ENCODE data around the gene RPL7A.
A peak's percentile ranks its signal among the peaks of the same experiment; 100 is the strongest.

Gene RPL7A

GRCh38 chr9:133393399-133393798 is 45.4 kb downstream of the RPL7A start:
- no peak for TF ChIP-seq CTCF (IDR thresholded peaks at IDR 0.05; ENCODE audit: low read depth, low read length)

DNA sequence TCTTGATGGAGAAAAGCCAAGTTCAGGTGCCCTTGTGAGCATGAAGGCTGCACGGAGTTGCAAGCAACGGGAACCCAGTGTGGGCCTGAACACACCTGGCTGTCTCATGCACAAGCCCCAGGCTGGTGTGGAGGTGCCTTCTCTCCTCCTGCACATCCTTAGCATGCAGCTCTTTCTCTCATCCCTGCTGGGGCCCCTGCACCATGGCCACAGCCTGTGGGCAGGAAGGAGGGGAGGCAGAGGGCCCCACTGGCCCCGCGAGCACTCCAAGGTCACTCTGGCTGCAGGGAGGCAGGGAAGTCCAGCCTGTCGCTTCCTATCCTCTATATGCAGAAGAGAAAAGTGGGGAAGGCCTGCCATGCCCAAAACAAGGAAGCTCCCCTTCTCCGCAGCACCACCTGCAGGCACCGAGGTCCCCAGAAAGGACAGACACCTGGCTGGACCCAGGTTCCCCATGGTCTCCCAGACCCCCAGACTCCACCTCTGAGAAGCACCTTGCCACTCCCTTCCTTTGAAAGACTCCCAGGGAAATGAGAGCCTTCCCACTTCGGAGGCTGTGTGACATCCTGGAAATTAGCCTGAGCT is 46.8 kb downstream of the RPL7A start:
- DNase-seq (ENCODE audit: extremely low read depth, low read depth) = no peak
- no peak for TF ChIP-seq CTCF (IDR thresholded peaks at IDR 0.05; ENCODE audit: low read depth, low read length)

More at GRCh38 chr9:133393399-133393798, 45.4 kb downstream of the RPL7A start:
- DNase-seq (ENCODE audit: extremely low read depth, low read depth) = no peak

DNA sequence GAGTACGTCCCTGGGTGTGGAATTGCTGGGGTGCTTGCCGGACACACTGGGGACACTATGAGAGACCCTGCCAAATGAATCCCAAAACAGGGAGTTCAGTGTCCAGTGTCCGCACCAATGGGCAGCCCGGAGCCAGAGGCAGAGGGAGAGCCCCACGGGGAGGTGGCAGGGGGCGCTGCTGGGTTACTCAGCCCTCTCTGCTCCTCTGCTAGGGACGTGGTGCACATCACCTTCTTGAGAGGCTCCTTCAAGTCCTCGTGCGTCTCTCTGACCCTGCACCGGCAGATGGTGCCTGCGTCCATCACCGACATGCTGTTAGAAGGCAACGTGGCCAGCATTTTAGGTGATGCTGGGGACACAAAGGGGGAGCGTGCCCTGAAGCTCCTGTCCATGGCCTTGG is 48.9 kb downstream of the RPL7A start:
- no peak for DNase-seq (ENCODE audit: extremely low read depth, low read depth)
- peak; percentile 31 for TF ChIP-seq CTCF (IDR thresholded peaks at IDR 0.05; ENCODE audit: low read depth, low read length)

DNA sequence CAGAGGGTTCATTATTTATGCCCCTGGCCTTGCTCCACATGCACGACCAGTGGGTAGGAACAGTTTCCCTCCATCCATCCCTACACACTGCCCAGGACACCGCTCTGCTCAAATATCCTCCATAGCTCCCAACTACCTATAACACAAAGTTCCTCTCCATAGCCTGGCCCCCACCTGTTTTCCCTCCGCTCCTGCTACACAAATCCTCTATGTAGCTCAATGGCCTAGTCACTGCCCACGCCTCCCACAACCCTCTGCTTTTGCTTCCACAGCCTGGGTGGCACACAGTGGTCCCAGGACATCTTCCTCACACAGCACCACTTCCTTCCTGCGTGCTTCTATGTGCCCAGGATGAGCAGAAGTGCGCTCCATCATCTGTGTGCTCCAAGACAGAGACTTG is 49.4 kb downstream of the RPL7A start:
- no peak for TF ChIP-seq CTCF (IDR thresholded peaks at IDR 0.05; ENCODE audit: low read depth, low read length)
- DNase-seq (ENCODE audit: extremely low read depth, low read depth) = no peak

GRCh38 chr9:133397895-133398294 is 49.9 kb downstream of the RPL7A start:
- no peak for TF ChIP-seq CTCF (IDR thresholded peaks at IDR 0.05; ENCODE audit: low read depth, low read length)
- DNase-seq (ENCODE audit: extremely low read depth, low read depth) = no peak

- no peak for DNase-seq (ENCODE audit: extremely low read depth, low read depth)
These were observed 52.3 kb downstream of the RPL7A start for GRCh38 chr9:133400292-133400691.

More at GRCh38 chr9:133400292-133400691, 52.3 kb downstream of the RPL7A start:
- TF ChIP-seq CTCF (IDR thresholded peaks at IDR 0.05; ENCODE audit: low read depth, low read length) = no peak

All from AG09319 (cell line).